Measurements from ENCODE around the gene SNX3. TPM values are rescaled to one million over a fixed set of nuclear protein-coding genes. Genes with fewer than 3 reads are reported as not detected.

The SNX3 gene
- total RNA-seq, 2 experiments from 2014 or later = 39.8 to 40.8 TPM

- Histone ChIP-seq H3K9me3 (ENCODE audit: control insufficient read depth in 1 of 2, insufficient read depth in 1 of 2, low read length in 2 of 2) (no peaks in the 10 kb centered on the region), H3K27me3 (ENCODE audit: control insufficient read depth in 1 of 2, insufficient read depth in 2 of 2, low read length in 2 of 2) (no peaks in the 10 kb centered on the region), H3K4me1 (ENCODE audit: insufficient read depth, low read length) (peaks cover 4% of the 10 kb centered on the region), H3K36me3 (ENCODE audit: insufficient read depth, low read length) (no peaks in the 10 kb centered on the region), H3K27ac (ENCODE audit: low read depth in 1 of 2, low read length in 2 of 2) (no peak overlapping the region), H3K4me3 (ENCODE audit: low read length) (no peak overlapping the region)
- H3K4me3 Mint-ChIP-seq = no peak overlapping the region
- H3K36me3 Mint-ChIP-seq (ENCODE audit: low read depth) = peaks cover 4% of the 10 kb centered on the region
- CTCF ChIA-PET = no interaction called here
- DNase-seq (no peak), ATAC-seq (ENCODE audit: poor library complexity) (no peak)
- no peaks in the 10 kb centered on the region for H3K9me3 Mint-ChIP-seq
- intact Hi-C loops (cut with DNase I, micrococcal nuclease) = no loop called here
- POLR2A ChIA-PET = no interaction called here
- peaks cover under 1% of the 10 kb centered on the region for H3K4me1 Mint-ChIP-seq (ENCODE audit: low read depth)
- no peak for TF ChIP-seq CTCF (IDR thresholded peaks at IDR 0.05)
- no peak overlapping the region for H3K27ac Mint-ChIP-seq
- no peaks in the 10 kb centered on the region for H3K27me3 Mint-ChIP-seq
Observed at GRCh38 chr6:108304646-108305045, 43.8 kb upstream of the SNX3 start.

GRCh38 chr6:108302386-108302785 lies 41.5 kb upstream of the SNX3 start:
- Mint-ChIP-seq H3K27me3 (no peaks in the 10 kb centered on the region), H3K36me3 (ENCODE audit: low read depth) (peaks cover 4% of the 10 kb centered on the region), H3K27ac (no peak overlapping the region), H3K4me1 (ENCODE audit: low read depth) (peaks cover 8% of the 10 kb centered on the region), H3K4me3 (no peak overlapping the region), H3K9me3 (no peaks in the 10 kb centered on the region)
- ATAC-seq (ENCODE audit: poor library complexity) (no peak), DNase-seq (no peak)
- H3K36me3 ChIP-seq (ENCODE audit: insufficient read depth, low read length) = no peaks in the 10 kb centered on the region
- H3K4me3 ChIP-seq (ENCODE audit: low read length) = no peak overlapping the region
- intact Hi-C loops (cut with DNase I, micrococcal nuclease) = no loop called here
- no peaks in the 10 kb centered on the region for H3K4me1 ChIP-seq (ENCODE audit: insufficient read depth, low read length)
- no peaks in the 10 kb centered on the region for H3K9me3 ChIP-seq (ENCODE audit: control insufficient read depth in 1 of 2, insufficient read depth in 1 of 2, low read length in 2 of 2)
- TF ChIP-seq CTCF (IDR thresholded peaks at IDR 0.05) = no peak
- H3K27ac ChIP-seq (ENCODE audit: low read depth in 1 of 2, low read length in 2 of 2) = no peak overlapping the region
- no peaks in the 10 kb centered on the region for H3K27me3 ChIP-seq (ENCODE audit: control insufficient read depth in 1 of 2, insufficient read depth in 2 of 2, low read length in 2 of 2)
- CTCF ChIA-PET = no interaction called here
- POLR2A ChIA-PET = no interaction called here

- DNase-seq = no peak
- no peaks in the 10 kb centered on the region for H3K9me3 Mint-ChIP-seq
- peak overlapping the region; percentile 97 for H3K4me3 Mint-ChIP-seq
- H3K27ac Mint-ChIP-seq = peak overlapping the region; percentile 96
- intact Hi-C loops (cut with DNase I, micrococcal nuclease) = loop anchor here in 1 of 2 experiments (5.0 to 10.0 kb wide), 7 partner anchors 223 to 1879 kb away; partner anchors contain the start of genes AK9, CEP57L1, FIG4 and MTRES1
- ChIA-PET CTCF (interaction anchor here (2.2 kb wide), 1 partner anchor 35 kb away, joined by 6 read pairs; the partner anchor contains the start of gene SNX3), POLR2A (interaction anchor here (1.1 to 3.2 kb wide), 5 partner anchors 32 to 1884 kb away, joined by 3 to 66 read pairs (median 6); partner anchors contain the start of genes SEC63, SNX3 and WASF1)
- peaks cover 13% of the 10 kb centered on the region for H3K36me3 Mint-ChIP-seq (ENCODE audit: low read depth)
- no peaks in the 10 kb centered on the region for H3K27me3 ChIP-seq (ENCODE audit: control insufficient read depth in 1 of 2, insufficient read depth in 2 of 2, low read length in 2 of 2)
- peak overlapping the region; percentile 91 for H3K4me3 ChIP-seq (ENCODE audit: low read length)
- no peak for TF ChIP-seq CTCF (IDR thresholded peaks at IDR 0.05)
- no peaks in the 10 kb centered on the region for H3K36me3 ChIP-seq (ENCODE audit: insufficient read depth, low read length)
- no peaks in the 10 kb centered on the region for H3K27me3 Mint-ChIP-seq
- H3K9me3 ChIP-seq (ENCODE audit: control insufficient read depth in 1 of 2, insufficient read depth in 1 of 2, low read length in 2 of 2) = no peaks in the 10 kb centered on the region
- H3K4me1 Mint-ChIP-seq (ENCODE audit: low read depth) = peaks cover 30% of the 10 kb centered on the region
- no peak overlapping the region for H3K27ac ChIP-seq (ENCODE audit: low read depth in 1 of 2, low read length in 2 of 2)
- peaks cover 17% of the 10 kb centered on the region for H3K4me1 ChIP-seq (ENCODE audit: insufficient read depth, low read length)
- no peak for ATAC-seq (ENCODE audit: poor library complexity)
Observed at GRCh38 chr6:108295676-108296075, 34.8 kb upstream of the SNX3 start.
